OCI-LY7 (cell line): ENCODE results near the gene APC. TPM values are rescaled to one million over a fixed set of nuclear protein-coding genes. Genes with fewer than 3 reads are reported as not detected.

Source experiments
- BruUV-seq: library from RNA; stranded (reverse); fragments of 400-500 nt; replicated peaks from 2 replicates; lab custom pipeline; 2021; lab: Mats Ljungman, UMichigan
- CTCF ChIA-PET: fragments of 300-600 bp; sonication (Branson Sonifier 250); formaldehyde crosslinking; loops from one replicate; lab custom pipeline; 2022; ENCODE audit warnings: antibody characterized with exemption; ENCODE audit not compliant: unreplicated experiment; lab: Charles Lee
- POLR2A ChIA-PET: fragments of 300-600 bp; sonication (Branson Sonifier 250); formaldehyde crosslinking; loops from one replicate; lab custom pipeline; 2022; ENCODE audit warnings: antibody characterized with exemption; lab: Charles Lee
- DNase-seq: peaks from one replicate; pipeline ENCODE4 v3.0.0-alpha.2; 2015; ENCODE audit warnings: low spot score
- H2AFZ ChIP-seq: fragments of 200-600 bp; sonication (generic), shearing (Covaris generic); 2 replicates; pipeline ENCODE4 v1.6.1; 2014; ENCODE audit warnings: mild to moderate bottlenecking, antibody characterized with exemption, low read length, moderate library complexity
- H3K27ac ChIP-seq: fragments of 200-600 bp; sonication (generic); 2 replicates; pipeline ENCODE4 v1.5.1; 2014; ENCODE audit warnings: mixed run types, low read depth, mild to moderate bottlenecking, moderate library complexity, low read length, inconsistent platforms; ENCODE audit not compliant: poor library complexity, severe bottlenecking
- H3K36me3 ChIP-seq: fragments of 200-600 bp; sonication (generic); 2 replicates; pipeline ENCODE4 v1.6.1; 2014; ENCODE audit warnings: mild to moderate bottlenecking, antibody characterized with exemption, low read length, moderate library complexity, mixed read lengths; ENCODE audit not compliant: insufficient read depth
- H3K4me1 ChIP-seq: fragments of 200-600 bp; sonication (generic); 2 replicates; pipeline ENCODE4 v1.5.1; 2014; ENCODE audit warnings: mild to moderate bottlenecking, low read length; ENCODE audit not compliant: insufficient read depth, poor library complexity, severe bottlenecking
- H3K4me2 ChIP-seq: fragments of 200-600 bp; sonication (generic); 2 replicates; pipeline ENCODE4 v1.6.1; 2014; ENCODE audit warnings: mild to moderate bottlenecking, low read length
- H3K4me3 ChIP-seq: fragments of 200-600 bp; sonication (generic); 2 replicates; pipeline ENCODE4 v1.5.1; 2014; ENCODE audit warnings: mild to moderate bottlenecking, low read depth, low read length; ENCODE audit not compliant: poor library complexity, severe bottlenecking
- H3K79me2 ChIP-seq: fragments of 200-600 bp; sonication (generic); 2 replicates; pipeline ENCODE4 v1.6.1; 2016; ENCODE audit warnings: low read depth, mild to moderate bottlenecking, low read length, moderate library complexity, mixed read lengths; ENCODE audit not compliant: insufficient read depth
- H3K9me2 ChIP-seq: fragments of 200-600 bp; sonication (generic); 2 replicates; pipeline ENCODE4 v1.6.1; 2016; ENCODE audit warnings: mild to moderate bottlenecking, low read length, mixed read lengths; ENCODE audit not compliant: insufficient read depth
- H3K9me3 ChIP-seq: fragments of 200-600 bp; sonication (generic); 2 replicates; pipeline ENCODE4 v1.6.1; 2014; ENCODE audit warnings: mild to moderate bottlenecking, mixed run types, low read length, mixed read lengths
- H4K20me1 ChIP-seq: fragments of 200-600 bp; sonication (generic); 2 replicates; pipeline ENCODE4 v1.6.1; 2014; ENCODE audit warnings: mild to moderate bottlenecking, antibody characterized with exemption, low read length, moderate library complexity, mixed read lengths; ENCODE audit not compliant: insufficient read depth
- CTCF ChIP-seq: fragments of 200-600 bp; sonication (generic); conservative IDR thresholded peaks from 2 replicates; pipeline ENCODE4 v1.5.1; 2014; ENCODE audit warnings: mild to moderate bottlenecking, antibody characterized with exemption, low read length, moderate library complexity, mixed read lengths
- EZH2phosphoT487 ChIP-seq: fragments of 200-600 bp; sonication (generic); IDR thresholded peaks from 2 replicates; pipeline ENCODE4 v1.6.1; 2018; ENCODE audit warnings: low read depth, borderline replicate concordance, mild to moderate bottlenecking, mixed run types, antibody characterized with exemption, low read length, moderate library complexity, mixed read lengths
- intact Hi-C: fragments of 100-400 bp; cut with micrococcal nuclease; formaldehyde crosslinking; loops from one replicate; pipeline ENCODE4 v1.10.0; 2022; ENCODE audit not compliant: unreplicated experiment
- total RNA-seq, 2 experiments: library from RNA; depleted of rRNA in 1 of 2; stranded (reverse); fragments of >200 nt in 1 of 2; shearing (Covaris generic) in 1 of 2; gene quantifications; 2 replicates each; pipeline ENCODE4 v1.2.3, GENCODE V29; 2014 to 2022

Gene APC
- total RNA-seq, 2 experiments from 2014 or later = 33.1 to 34.8 TPM

GRCh38 chr5:112757468-112758208 is 20.0 kb downstream of the APC start:
- Histone ChIP-seq H3K27ac (no peak overlapping the region), H2AFZ (no peak overlapping the region), H3K36me3 (peaks cover 39% of the 10 kb centered on the region), H3K4me3 (no peak overlapping the region), H3K9me3 (no peaks in the 10 kb centered on the region), H3K9me2 (no peaks in the 10 kb centered on the region), H3K4me1 (no peaks in the 10 kb centered on the region), H4K20me1 (0 out of 2 replicates have a peak, but pooled peaks cover 4% of the 10 kb centered on the region), H3K79me2 (peaks cover 10% of the 10 kb centered on the region; the same call in 1 of the 2 replicates), H3K4me2 (no peak overlapping the region)
- POLR2A ChIA-PET = interaction anchor here (0.6 to 1.3 kb wide), 7 partner anchors 18 to 619 kb away, joined by 3 to 5 read pairs (median 3); partner anchors contain the start of gene APC
- TSS peak; percentile 8 for BruUV-seq
- TF ChIP-seq EZH2phosphoT487 (no peak), CTCF (peak; percentile 94)
- intact Hi-C loops = loop anchor here (1.0 to 10.0 kb wide), 3 partner anchors 66 to 583 kb away; no protein-coding TSS in a partner anchor
- CTCF ChIA-PET = interaction anchor here (0.9 to 1.5 kb wide), 4 partner anchors 14 to 205 kb away, joined by 3 to 4 read pairs (median 4); no protein-coding TSS in a partner anchor
- DNase-seq = peak; percentile 74

- Histone ChIP-seq H3K4me3 (no peak overlapping the region), H3K9me2 (no peaks in the 10 kb centered on the region), H4K20me1 (0 out of 2 replicates have a peak, but pooled peaks cover 4% of the 10 kb centered on the region), H3K4me1 (no peaks in the 10 kb centered on the region), H3K79me2 (0 out of 2 replicates have a peak, but pooled peaks cover under 1% of the 10 kb centered on the region), H3K9me3 (no peaks in the 10 kb centered on the region), H3K27ac (no peak overlapping the region), H2AFZ (no peak overlapping the region), H3K4me2 (no peak overlapping the region), H3K36me3 (peaks cover 45% of the 10 kb centered on the region)
- no TSS peak for BruUV-seq
- ChIA-PET POLR2A (interaction anchor here (0.7 to 1.3 kb wide), 2 partner anchors 19 to 22 kb away, joined by 3 read pairs; no protein-coding TSS in a partner anchor), CTCF (no interaction called here)
- DNase-seq = no peak
- TF ChIP-seq EZH2phosphoT487 (no peak), CTCF (no peak)
- intact Hi-C loops = loop anchor here (10.0 kb wide), 1 partner anchor 584 kb away; no protein-coding TSS in a partner anchor
Observed at GRCh38 chr5:112758676-112759075, 21.0 kb downstream of the APC start.
